AG09319 (cell line): ENCODE results near the gene PBX2.

ENCODE experiments used
- DNase-seq: peaks from one replicate; pipeline ENCODE4 v3.0.0-alpha.2; 2010; ENCODE audit warnings: low read depth; ENCODE audit errors: extremely low read depth
- CTCF ChIP-seq: IDR thresholded peaks from 2 replicates; pipeline ENCODE4 v1.5.1; 2011; ENCODE audit warnings: low read depth, mild to moderate bottlenecking, inconsistent platforms, low read length, moderate library complexity

PBX2 gene

GRCh38 chr6:32222333-32223230 is 32.6 kb upstream of the PBX2 start:
- no peak for TF ChIP-seq CTCF
- DNase-seq, result no peak

GRCh38 chr6:32220021-32220420 is 30.0 kb upstream of the PBX2 start:
- no peak for DNase-seq

GRCh38 chr6:32218167-32218566 is 28.2 kb upstream of the PBX2 start:
- no peak for TF ChIP-seq CTCF
- no peak for DNase-seq

More at GRCh38 chr6:32220021-32220420, 30.0 kb upstream of the PBX2 start:
- TF ChIP-seq CTCF, result no peak

GRCh38 chr6:32216998-32217397 is 27.0 kb upstream of the PBX2 start:
- no peak for DNase-seq
- no peak for TF ChIP-seq CTCF

- DNase-seq, result no peak
- TF ChIP-seq CTCF, result no peak
Measured at GRCh38 chr6:32216285-32216684, 26.3 kb upstream of the PBX2 start.

- no peak for TF ChIP-seq CTCF
- no peak for DNase-seq
Measured at GRCh38 chr6:32215617-32216016, 25.6 kb upstream of the PBX2 start.

- no peak for TF ChIP-seq CTCF
- DNase-seq, result no peak
Measured at GRCh38 chr6:32214126-32214525, 24.1 kb upstream of the PBX2 start.
